H9 (cell line): ENCODE data around the gene TMEM81. TPM values are rescaled to one million over a fixed set of nuclear protein-coding genes. Genes with fewer than 3 reads are reported as not detected.

ENCODE experiments used
- DNase-seq: peaks from one replicate; pipeline ENCODE4 v3.0.0-alpha.2; 2017
- H2AFZ ChIP-seq: one replicate; pipeline ENCODE4 v1.6.1; 2013; ENCODE audit warnings: mild to moderate bottlenecking, low read length, control low read depth, moderate library complexity
- H2AK5ac ChIP-seq: 2 replicates; pipeline ENCODE4 v1.6.1; 2013; ENCODE audit warnings: low read length, control low read depth, mixed read lengths; ENCODE audit not compliant: insufficient read length
- H2BK120ac ChIP-seq: one replicate; pipeline ENCODE4 v1.6.1; 2013; ENCODE audit warnings: low read depth, mild to moderate bottlenecking, low read length, control low read depth, inconsistent platforms; ENCODE audit not compliant: poor library complexity, severe bottlenecking
- H2BK12ac ChIP-seq: 2 replicates; pipeline ENCODE4 v1.6.1; 2013; ENCODE audit warnings: low read length, control low read depth, mixed read lengths, low read depth; ENCODE audit not compliant: insufficient read length
- H2BK15ac ChIP-seq: 2 replicates; pipeline ENCODE4 v1.6.1; 2013; ENCODE audit warnings: low read depth, low read length, control low read depth
- H2BK20ac ChIP-seq: one replicate; pipeline ENCODE4 v1.6.1; 2013; ENCODE audit warnings: low read depth, mild to moderate bottlenecking, low read length, control low read depth, inconsistent platforms; ENCODE audit not compliant: poor library complexity, severe bottlenecking
- H2BK5ac ChIP-seq: 2 replicates; pipeline ENCODE4 v1.6.1; 2013; ENCODE audit warnings: low read length, control low read depth, mixed read lengths; ENCODE audit not compliant: insufficient read length
- H3K14ac ChIP-seq: 2 replicates; pipeline ENCODE4 v1.6.1; 2013; ENCODE audit warnings: low read length, control low read depth; ENCODE audit not compliant: insufficient read depth
- H3K18ac ChIP-seq: 2 replicates; pipeline ENCODE4 v1.6.1; 2013; ENCODE audit warnings: low read depth, mild to moderate bottlenecking, mixed read lengths, low read length, control low read depth; ENCODE audit not compliant: insufficient read length
- H3K23ac ChIP-seq: 2 replicates; pipeline ENCODE4 v1.6.1; 2013; ENCODE audit warnings: low read length, control low read depth, mixed read lengths, low read depth; ENCODE audit not compliant: insufficient read length
- H3K23me2 ChIP-seq: 2 replicates; pipeline ENCODE4 v1.6.1; 2013; ENCODE audit warnings: low read depth, mild to moderate bottlenecking, mixed read lengths, low read length, control low read depth; ENCODE audit not compliant: insufficient read length, poor library complexity, severe bottlenecking
- H3K27ac ChIP-seq: 2 replicates; pipeline ENCODE4 v1.5.1; 2013; ENCODE audit warnings: low read length, control low read depth, mixed read lengths, low read depth; ENCODE audit not compliant: insufficient read length
- H3K27me3 ChIP-seq: 2 replicates; pipeline ENCODE4 v1.6.1; 2013; ENCODE audit warnings: low read length, control low read depth, inconsistent platforms; ENCODE audit not compliant: insufficient read depth
- H3K4ac ChIP-seq: 2 replicates; pipeline ENCODE4 v1.6.1; 2013; ENCODE audit warnings: low read depth, mild to moderate bottlenecking, control low read depth, inconsistent platforms, low read length, moderate library complexity
- H3K4me1 ChIP-seq: 2 replicates; pipeline ENCODE4 v1.6.1; 2013; ENCODE audit warnings: low read length, control low read depth, inconsistent platforms; ENCODE audit not compliant: insufficient read depth
- H3K4me2 ChIP-seq: 2 replicates; pipeline ENCODE4 v1.6.1; 2013; ENCODE audit warnings: low read length, control low read depth, mixed read lengths; ENCODE audit not compliant: insufficient read length, insufficient read depth
- H3K56ac ChIP-seq: 2 replicates; pipeline ENCODE4 v1.6.1; 2013; ENCODE audit warnings: low read depth, mild to moderate bottlenecking, mixed read lengths, low read length, control low read depth; ENCODE audit not compliant: insufficient read length
- H3K79me1 ChIP-seq: 2 replicates; pipeline ENCODE4 v1.6.1; 2013; ENCODE audit warnings: low read depth, mild to moderate bottlenecking, moderate library complexity, low read length, control low read depth, inconsistent platforms; ENCODE audit not compliant: insufficient read depth, poor library complexity, severe bottlenecking
- H3K79me2 ChIP-seq: 2 replicates; pipeline ENCODE4 v1.6.1; 2013; ENCODE audit warnings: low read length, control low read depth, inconsistent platforms; ENCODE audit not compliant: insufficient read depth
- H3K9ac ChIP-seq: 2 replicates; pipeline ENCODE4 v1.6.1; 2013; ENCODE audit warnings: low read length, control low read depth, mixed read lengths; ENCODE audit not compliant: insufficient read length; ENCODE audit errors: extremely low read depth
- H3K9me3 ChIP-seq: one replicate; pipeline ENCODE4 v1.6.1; 2013; ENCODE audit warnings: low read depth, low read length, inconsistent platforms; ENCODE audit not compliant: control insufficient read depth
- H3T11ph ChIP-seq: one replicate; pipeline ENCODE4 v1.6.1; 2013; ENCODE audit warnings: mild to moderate bottlenecking, low read length, control low read depth, inconsistent platforms
- H4K20me1 ChIP-seq: one replicate; pipeline ENCODE4 v1.6.1; 2013; ENCODE audit not compliant: control insufficient read depth, insufficient read length, insufficient read depth
- H4K5ac ChIP-seq: 2 replicates; pipeline ENCODE4 v1.6.1; 2013; ENCODE audit warnings: low read depth, mild to moderate bottlenecking, mixed read lengths, low read length, control low read depth; ENCODE audit not compliant: insufficient read length
- H4K8ac ChIP-seq: replicated peaks from 2 replicates; pipeline ENCODE4 v1.6.1; 2013; ENCODE audit warnings: low read length, control low read depth, mixed read lengths, low read depth; ENCODE audit not compliant: insufficient read length
- H4K91ac ChIP-seq: 2 replicates; pipeline ENCODE4 v1.6.1; 2013; ENCODE audit warnings: low read depth, mild to moderate bottlenecking, moderate library complexity, mixed read lengths, low read length, control low read depth; ENCODE audit not compliant: insufficient read length
- H3K27ac Mint-ChIP-seq, 3 experiments: 2 replicates in 2 of 3; 3 replicates in 1 of 3; pipeline ENCODE4 v1.8.0; 2020 to 2021; ENCODE audit warnings: mixed read lengths in 3 of 3, mild to moderate bottlenecking in 1 of 3, moderate library complexity in 1 of 3
- H3K27me3 Mint-ChIP-seq: 2 replicates; pipeline ENCODE4 v1.8.0; 2021; ENCODE audit warnings: low read depth, mild to moderate bottlenecking, moderate library complexity, mixed read lengths
- H3K36me3 Mint-ChIP-seq, 3 experiments: 2 replicates in 2 of 3; 3 replicates in 1 of 3; pipeline ENCODE4 v1.8.0; 2020 to 2021; ENCODE audit warnings: low read depth in 3 of 3, mixed read lengths in 3 of 3; ENCODE audit not compliant: insufficient read depth in 1 of 3
- H3K4me1 Mint-ChIP-seq, 2 experiments: 2 replicates each; pipeline ENCODE4 v1.8.0; 2020; ENCODE audit warnings: mixed read lengths in 2 of 2
- H3K4me3 Mint-ChIP-seq, 2 experiments: 2 replicates in 1 of 2; 3 replicates in 1 of 2; pipeline ENCODE4 v1.8.0; 2020 to 2021; ENCODE audit warnings: mild to moderate bottlenecking in 2 of 2, mixed read lengths in 2 of 2, moderate library complexity in 1 of 2
- H3K9me3 Mint-ChIP-seq, 2 experiments: 2 replicates in 1 of 2; 3 replicates in 1 of 2; pipeline ENCODE4 v1.8.0; 2020; ENCODE audit warnings: mild to moderate bottlenecking in 2 of 2, mixed read lengths in 2 of 2, moderate library complexity in 1 of 2
- CTCF ChIP-seq: fragments of 200-600 bp; sonication (generic); conservative IDR thresholded peaks from 3 replicates; pipeline ENCODE4 v1.8.0; 2021; ENCODE audit warnings: antibody characterized with exemption, mild to moderate bottlenecking
- WGBS: extraction: QIAGEN DNeasy Blood & Tissue Kit; methylation state at CpG from one replicate; pipeline ENCODE4 v1.1.7; 2013; ENCODE audit warnings: missing lambda C conversion rate, low lambda C conversion rate, mixed read lengths; ENCODE audit not compliant: insufficient read length; ENCODE audit errors: extremely low coverage; 5-methylcytosine and 5-hydroxymethylcytosine counted together
- total RNA-seq: library from RNA; stranded (reverse); gene quantifications from 2 replicates; pipeline ENCODE4 v1.2.1, GENCODE V29; 2021

Gene TMEM81
- total RNA-seq, 1 experiment from 2014 or later: 3.0 TPM

GRCh38 chr1:205061227-205061626, 23.0 kb downstream of the TMEM81 start:
- H2AK5ac ChIP-seq: no peak overlapping the region
- H3K27ac ChIP-seq: no peak overlapping the region
- no peak overlapping the region for H3T11ph ChIP-seq
- no peak overlapping the region for H2BK15ac ChIP-seq
- Mint-ChIP-seq H3K36me3 (no peaks in the 10 kb centered on the region), H3K4me1 (peaks cover 4% of the 10 kb centered on the region in 2 experiments), H3K9me3 (no peaks in the 10 kb centered on the region), H3K27me3 (peaks cover 3% of the 10 kb centered on the region; the same call in 1 of the 2 replicates), H3K27ac (no peak overlapping the region), H3K4me3 (no peak overlapping the region)
- no peak overlapping the region for H4K91ac ChIP-seq
- H3K27me3 ChIP-seq: no peaks in the 10 kb centered on the region
- H3K56ac ChIP-seq: no peak overlapping the region
- H3K4me1 ChIP-seq: no peaks in the 10 kb centered on the region
- H3K14ac ChIP-seq: no peak overlapping the region
- no peak overlapping the region for H3K4ac ChIP-seq
- no peak overlapping the region for H4K5ac ChIP-seq
- H3K79me2 ChIP-seq: no peaks in the 10 kb centered on the region
- H3K23ac ChIP-seq: no peak overlapping the region
- no peaks in the 10 kb centered on the region for H3K79me1 ChIP-seq
- no peak overlapping the region for H2BK5ac ChIP-seq
- no peak overlapping the region for H4K8ac ChIP-seq
- H4K20me1 ChIP-seq: no peaks in the 10 kb centered on the region
- no peak overlapping the region for H2BK20ac ChIP-seq
- no peaks in the 10 kb centered on the region for H3K9me3 ChIP-seq
- no CpG with 5 or more reads among the region's 14 CpGs for WGBS
- DNase-seq: no peak
- H3K18ac ChIP-seq: no peak overlapping the region
- H3K23me2 ChIP-seq: no peaks in the 10 kb centered on the region
- H2BK120ac ChIP-seq: no peak overlapping the region
- no peak overlapping the region for H3K9ac ChIP-seq
- H2BK12ac ChIP-seq: no peak overlapping the region
- no peak overlapping the region for H3K4me2 ChIP-seq
- no peak overlapping the region for H2AFZ ChIP-seq
- TF ChIP-seq CTCF: no peak
